Activated T-helper 17 cell treated with anti-CD3 and anti-CD28 coated beads, Interleukin-2, amount 50 U/mL, for 72 hours (primary cell): ENCODE data around the gene KLHDC7A. TPM values are rescaled to one million over a fixed set of nuclear protein-coding genes. Genes with fewer than 3 reads are reported as not detected.
"Not testable (repeated sequence)": the region's sequence is repeated elsewhere in the genome, so short reads cannot be mapped to it uniquely, and the experiment has no call there.

ENCODE experiments used
- ATAC-seq: fragments of 150-1000 bp; cut with Tn5 transposase; replicated peaks from 2 replicates; pipeline ENCODE4 v1.10.0; 2021; ENCODE audit warnings: mild to moderate bottlenecking, moderate library complexity
- H3K27ac Mint-ChIP-seq: one replicate; pipeline ENCODE4 v1.8.0; 2022; ENCODE audit warnings: mixed read lengths
- H3K27me3 Mint-ChIP-seq: one replicate; pipeline ENCODE4 v1.8.0; 2022; ENCODE audit warnings: mixed read lengths
- H3K36me3 Mint-ChIP-seq: one replicate; pipeline ENCODE4 v1.8.0; 2022; ENCODE audit warnings: low read depth, mild to moderate bottlenecking, mixed read lengths
- H3K4me1 Mint-ChIP-seq: one replicate; pipeline ENCODE4 v1.8.0; 2022; ENCODE audit warnings: mixed read lengths
- H3K4me3 Mint-ChIP-seq: one replicate; pipeline ENCODE4 v1.8.0; 2022; ENCODE audit warnings: mild to moderate bottlenecking, mixed read lengths
- H3K9me3 Mint-ChIP-seq: one replicate; pipeline ENCODE4 v1.8.0; 2022; ENCODE audit warnings: mixed read lengths
- total RNA-seq, 2 donors: library from RNA; stranded (reverse); gene quantifications; one replicate each; pipeline ENCODE4 v1.2.3, GENCODE V29; 2022

KLHDC7A gene
- total RNA-seq = not detected

- H3K4me1 Mint-ChIP-seq = no peaks in the 10 kb centered on the region
- peaks cover 10% of the 10 kb centered on the region for H3K27me3 Mint-ChIP-seq
- no peaks in the 10 kb centered on the region for H3K36me3 Mint-ChIP-seq
- H3K4me3 Mint-ChIP-seq = no peak within 1 kb of the TSS
- H3K9me3 Mint-ChIP-seq = no peaks in the 10 kb centered on the region
- H3K27ac Mint-ChIP-seq = no peak within 1 kb of the TSS
- no peak for ATAC-seq
Observed at GRCh38 chr1:18480315-18481189, at the start of gene KLHDC7A. KLHDC7A (plus strand) TSS chr1:18480930; CDS start chr1:18480982, 52 bp downstream.

- Mint-ChIP-seq H3K4me3 (no peak overlapping the region), H3K27me3 (peaks cover 38% of the 10 kb centered on the region), H3K36me3 (no peaks in the 10 kb centered on the region), H3K9me3 (peaks cover 4% of the 10 kb centered on the region), H3K27ac (no peak overlapping the region), H3K4me1 (no peaks in the 10 kb centered on the region)
- ATAC-seq = no peak
Observed at GRCh38 chr1:18434041-18434440, 46.7 kb upstream of the KLHDC7A start.

- peaks cover 35% of the 10 kb centered on the region for H3K27me3 Mint-ChIP-seq
- H3K27ac Mint-ChIP-seq = no peak overlapping the region
- H3K4me1 Mint-ChIP-seq = no peaks in the 10 kb centered on the region
Observed at GRCh38 chr1:18440385-18441226, 40.1 kb upstream of the KLHDC7A start.

GRCh38 chr1:18443587-18444520 lies 36.9 kb upstream of the KLHDC7A start:
- no peaks in the 10 kb centered on the region for H3K4me1 Mint-ChIP-seq
- H3K36me3 Mint-ChIP-seq = no peaks in the 10 kb centered on the region
- no peak overlapping the region for H3K4me3 Mint-ChIP-seq
- no peak overlapping the region for H3K27ac Mint-ChIP-seq
- peaks cover 36% of the 10 kb centered on the region for H3K27me3 Mint-ChIP-seq
- ATAC-seq = no peak
- H3K9me3 Mint-ChIP-seq = peaks cover 8% of the 10 kb centered on the region

More at GRCh38 chr1:18440385-18441226, 40.1 kb upstream of the KLHDC7A start:
- Mint-ChIP-seq H3K9me3 (peaks cover 5% of the 10 kb centered on the region), H3K4me3 (no peak overlapping the region), H3K36me3 (no peaks in the 10 kb centered on the region)
- no peak for ATAC-seq

GRCh38 chr1:18444563-18444962 lies 36.2 kb upstream of the KLHDC7A start:
- no peaks in the 10 kb centered on the region for H3K36me3 Mint-ChIP-seq
- H3K27ac Mint-ChIP-seq = no peak overlapping the region
- no peak overlapping the region for H3K4me3 Mint-ChIP-seq
- H3K9me3 Mint-ChIP-seq = peaks cover 8% of the 10 kb centered on the region
- H3K4me1 Mint-ChIP-seq = no peaks in the 10 kb centered on the region
- H3K27me3 Mint-ChIP-seq = peaks cover 38% of the 10 kb centered on the region
- no peak for ATAC-seq

DNA sequence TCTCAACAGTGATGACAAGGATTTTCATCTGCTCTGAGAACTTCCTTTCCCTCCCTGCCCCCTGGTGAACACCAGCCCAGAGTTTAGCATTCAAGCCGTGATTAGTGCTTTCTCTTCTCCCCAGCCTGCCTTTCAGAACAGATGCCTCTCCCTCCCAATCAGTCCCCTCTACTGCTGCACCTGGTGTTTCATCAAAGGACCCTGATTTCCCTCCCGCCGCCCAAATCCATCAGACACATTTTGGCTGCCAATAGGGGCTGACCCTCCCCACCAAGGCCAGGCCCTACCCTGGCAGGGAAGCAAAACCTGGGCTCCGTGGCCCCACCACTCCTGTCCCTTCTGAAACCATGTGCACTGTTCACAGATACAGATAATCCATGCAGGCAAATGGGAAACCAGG lies 34.0 kb upstream of the KLHDC7A start:
- Mint-ChIP-seq H3K9me3 (peaks cover 3% of the 10 kb centered on the region), H3K4me3 (no peak overlapping the region), H3K36me3 (no peaks in the 10 kb centered on the region), H3K27ac (no peak overlapping the region), H3K4me1 (no peaks in the 10 kb centered on the region), H3K27me3 (peaks cover 36% of the 10 kb centered on the region)
- no peak for ATAC-seq

- no peak overlapping the region for H3K27ac Mint-ChIP-seq
- H3K4me3 Mint-ChIP-seq = no peak overlapping the region
- H3K4me1 Mint-ChIP-seq = no peaks in the 10 kb centered on the region
- peaks cover 36% of the 10 kb centered on the region for H3K27me3 Mint-ChIP-seq
- peaks cover 7% of the 10 kb centered on the region for H3K9me3 Mint-ChIP-seq
- no peaks in the 10 kb centered on the region for H3K36me3 Mint-ChIP-seq
- no peak for ATAC-seq
Observed at GRCh38 chr1:18447509-18448220, 33.1 kb upstream of the KLHDC7A start.

GRCh38 chr1:18448889-18449288 lies 31.8 kb upstream of the KLHDC7A start:
- Mint-ChIP-seq H3K27ac (no peak overlapping the region), H3K36me3 (no peaks in the 10 kb centered on the region), H3K9me3 (peaks cover 7% of the 10 kb centered on the region)

GRCh38 chr1:18452550-18452949 lies 28.2 kb upstream of the KLHDC7A start:
- peaks cover 27% of the 10 kb centered on the region for H3K27me3 Mint-ChIP-seq
- no peak overlapping the region for H3K4me3 Mint-ChIP-seq
- H3K9me3 Mint-ChIP-seq = peaks cover 4% of the 10 kb centered on the region
- H3K27ac Mint-ChIP-seq = no peak overlapping the region
- H3K36me3 Mint-ChIP-seq = no peaks in the 10 kb centered on the region
- H3K4me1 Mint-ChIP-seq = no peaks in the 10 kb centered on the region
- peak; percentile 56 for ATAC-seq

More at GRCh38 chr1:18448889-18449288, 31.8 kb upstream of the KLHDC7A start:
- H3K4me1 Mint-ChIP-seq = no peaks in the 10 kb centered on the region
- no peak for ATAC-seq
- H3K4me3 Mint-ChIP-seq = no peak overlapping the region
- H3K27me3 Mint-ChIP-seq = peaks cover 36% of the 10 kb centered on the region

DNA sequence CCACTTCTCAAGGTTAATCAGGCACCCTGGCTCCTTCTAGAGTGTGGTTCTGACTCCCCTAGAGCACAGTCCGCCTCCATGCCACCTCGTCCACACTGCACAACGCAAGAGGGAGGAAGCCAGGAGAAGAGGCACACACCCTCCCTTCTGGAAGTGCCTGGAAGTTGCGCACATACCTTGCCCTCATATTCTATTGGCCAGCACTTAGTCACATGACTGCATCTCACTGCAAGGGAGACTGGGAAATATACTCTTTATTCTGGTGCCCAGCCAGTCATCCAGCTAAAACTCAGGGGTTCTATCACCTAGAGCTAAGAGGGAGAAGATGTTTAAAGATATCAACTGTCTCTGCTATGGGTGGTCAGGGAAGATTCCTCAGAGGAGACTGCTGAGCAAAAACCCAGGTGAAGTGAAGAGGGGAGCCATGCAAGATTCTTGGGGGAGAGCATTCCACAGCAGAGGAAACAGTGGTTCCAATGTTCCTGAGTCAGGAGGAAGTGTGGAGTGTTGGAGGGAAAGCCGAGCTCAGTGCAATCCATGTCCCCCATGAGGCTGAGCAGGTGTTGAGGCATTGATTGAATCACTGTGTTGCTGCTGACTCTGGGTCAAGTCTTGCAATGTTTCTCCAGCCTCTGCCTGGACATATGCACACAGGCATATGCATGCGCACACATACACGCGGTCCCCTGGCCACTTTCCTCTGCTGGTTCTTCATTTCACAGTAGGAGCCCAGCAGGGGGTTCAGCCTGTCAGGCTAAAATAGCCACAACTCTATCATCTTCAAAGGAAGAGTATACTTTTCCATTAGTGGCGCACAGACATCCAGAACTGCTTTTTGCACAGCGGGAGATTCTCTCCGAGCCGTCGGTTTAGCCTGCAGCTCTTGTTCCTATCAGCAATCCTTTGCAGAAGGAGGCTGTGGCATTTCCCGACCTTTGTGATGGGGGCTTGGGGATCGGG lies 22.3 kb upstream of the KLHDC7A start:
- H3K27ac Mint-ChIP-seq = no peak overlapping the region
- no peak for ATAC-seq
- no peak overlapping the region for H3K4me3 Mint-ChIP-seq
- no peaks in the 10 kb centered on the region for H3K36me3 Mint-ChIP-seq
- no peaks in the 10 kb centered on the region for H3K4me1 Mint-ChIP-seq
- no peaks in the 10 kb centered on the region for H3K9me3 Mint-ChIP-seq
- peaks cover 30% of the 10 kb centered on the region for H3K27me3 Mint-ChIP-seq

DNA sequence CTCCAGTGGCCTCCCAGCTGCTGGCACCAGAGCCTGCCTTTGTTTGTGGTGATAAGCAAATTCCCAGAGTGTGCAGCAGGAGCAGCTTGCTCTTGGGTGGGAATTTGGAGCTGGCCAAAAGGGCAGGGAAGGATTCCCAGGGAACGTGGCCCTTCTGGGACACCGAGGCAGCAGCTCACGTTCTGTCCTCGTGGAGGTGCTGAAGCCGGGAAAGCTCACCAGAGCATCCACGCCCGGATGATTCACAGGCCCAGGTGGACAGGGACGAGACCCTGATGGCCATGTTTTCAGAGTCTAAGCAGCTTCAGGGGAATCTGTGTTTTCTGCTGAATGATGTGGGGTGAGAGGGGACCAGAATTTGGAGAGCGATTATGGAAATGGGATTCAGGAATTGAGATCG lies 19.1 kb upstream of the KLHDC7A start:
- ATAC-seq = no peak
- H3K4me1 Mint-ChIP-seq = no peaks in the 10 kb centered on the region

DNA sequence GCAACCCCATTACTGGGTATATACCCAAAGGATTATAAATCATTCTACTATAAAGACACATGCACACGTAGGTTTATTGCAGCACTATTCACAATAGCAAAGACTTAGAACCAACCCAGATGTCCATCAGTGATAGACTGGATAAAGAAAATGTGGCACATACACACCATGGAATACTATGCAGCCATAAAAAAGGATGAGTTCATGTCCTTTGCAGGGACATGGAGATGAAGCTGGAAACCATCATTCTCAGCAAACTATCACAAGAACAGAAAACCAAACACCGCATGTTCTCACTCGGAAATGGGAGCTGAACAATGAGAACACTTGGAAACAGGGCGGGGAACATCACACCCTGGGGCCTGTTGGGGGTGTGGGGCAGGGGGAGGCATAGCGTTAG lies 18.2 kb upstream of the KLHDC7A start:
- ATAC-seq, H3K27ac Mint-ChIP-seq, H3K4me3 Mint-ChIP-seq: not testable (repeated sequence)

More for the DNA sequence above, 19.1 kb upstream of the KLHDC7A start:
- H3K27ac Mint-ChIP-seq = no peak overlapping the region
- H3K4me3 Mint-ChIP-seq = no peak overlapping the region
- peaks cover 28% of the 10 kb centered on the region for H3K27me3 Mint-ChIP-seq
- no peaks in the 10 kb centered on the region for H3K9me3 Mint-ChIP-seq
- H3K36me3 Mint-ChIP-seq = no peaks in the 10 kb centered on the region

GRCh38 chr1:18463063-18463462 lies 17.7 kb upstream of the KLHDC7A start:
- Mint-ChIP-seq H3K4me1 (no peaks in the 10 kb centered on the region), H3K27ac (no peak overlapping the region), H3K27me3 (peaks cover 24% of the 10 kb centered on the region), H3K36me3 (no peaks in the 10 kb centered on the region), H3K4me3 (no peak overlapping the region), H3K9me3 (no peaks in the 10 kb centered on the region)
- ATAC-seq = no peak

More for the DNA sequence above, 18.2 kb upstream of the KLHDC7A start:
- H3K27me3 Mint-ChIP-seq = peaks cover 27% of the 10 kb centered on the region
- H3K4me1 Mint-ChIP-seq, H3K36me3 Mint-ChIP-seq, H3K9me3 Mint-ChIP-seq: not testable (repeated sequence)
